IPS-NIHi7 (cell line): ENCODE data around the gene C2CD3.

Source experiments
- DNase-seq: peaks from one replicate; pipeline ENCODE4 v3.0.0; 2012; ENCODE audit warnings: mixed read lengths; ENCODE audit errors: extremely low spot score

C2CD3 gene

DNA sequence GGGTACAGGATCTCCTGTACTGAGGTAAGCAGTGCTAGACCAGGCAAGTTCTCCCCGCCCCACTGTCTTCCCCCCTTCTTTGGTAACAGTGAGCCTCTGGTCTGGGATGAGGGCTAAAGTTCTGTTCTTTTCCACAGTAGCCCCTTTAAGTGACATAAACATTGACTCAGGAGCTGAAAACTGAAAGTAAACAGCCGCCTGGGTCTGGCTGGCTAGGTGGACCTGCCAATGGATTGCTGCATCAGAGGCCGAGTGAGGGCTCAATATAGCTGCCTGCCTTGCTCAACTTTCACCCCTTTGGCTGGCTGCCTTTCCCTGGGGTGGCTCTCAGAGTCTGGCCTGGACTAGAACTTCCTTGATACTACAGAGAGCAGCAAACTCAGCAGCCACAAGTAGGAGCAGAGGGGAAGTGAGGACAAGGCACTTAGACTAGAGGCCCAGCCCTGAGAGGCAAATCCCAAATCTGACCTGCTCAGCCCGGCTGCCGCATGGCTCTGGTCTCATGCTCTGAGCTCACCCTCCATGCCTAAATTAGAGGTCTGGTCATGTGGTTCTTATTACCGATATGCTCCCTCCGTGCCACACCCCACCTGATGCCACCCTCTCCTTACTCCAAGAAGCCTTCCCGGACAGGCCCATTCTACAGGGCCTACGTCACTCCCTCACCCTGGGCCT is 152.3 kb downstream of the C2CD3 start:
- DNase-seq = no peak

DNA sequence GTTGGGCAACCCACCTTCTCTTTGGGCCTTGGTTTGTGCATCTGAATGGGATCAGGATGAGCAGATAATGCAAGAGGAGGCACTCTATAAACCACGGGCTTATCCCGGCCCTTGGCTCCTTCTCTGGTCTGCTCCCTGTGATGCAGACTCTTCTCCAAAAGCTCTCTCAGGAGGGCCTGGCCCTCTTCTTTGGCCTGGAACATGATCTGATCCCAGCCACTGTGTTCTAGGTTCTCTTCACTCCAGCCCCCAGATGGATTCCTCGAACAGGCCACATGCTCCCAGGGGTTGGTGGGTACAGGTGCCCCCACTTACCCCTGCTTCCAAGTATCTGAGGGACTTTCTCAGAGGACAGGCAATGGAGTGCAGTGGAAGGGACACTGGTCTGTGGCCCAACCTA is 153.2 kb downstream of the C2CD3 start:
- DNase-seq = no peak

DNA sequence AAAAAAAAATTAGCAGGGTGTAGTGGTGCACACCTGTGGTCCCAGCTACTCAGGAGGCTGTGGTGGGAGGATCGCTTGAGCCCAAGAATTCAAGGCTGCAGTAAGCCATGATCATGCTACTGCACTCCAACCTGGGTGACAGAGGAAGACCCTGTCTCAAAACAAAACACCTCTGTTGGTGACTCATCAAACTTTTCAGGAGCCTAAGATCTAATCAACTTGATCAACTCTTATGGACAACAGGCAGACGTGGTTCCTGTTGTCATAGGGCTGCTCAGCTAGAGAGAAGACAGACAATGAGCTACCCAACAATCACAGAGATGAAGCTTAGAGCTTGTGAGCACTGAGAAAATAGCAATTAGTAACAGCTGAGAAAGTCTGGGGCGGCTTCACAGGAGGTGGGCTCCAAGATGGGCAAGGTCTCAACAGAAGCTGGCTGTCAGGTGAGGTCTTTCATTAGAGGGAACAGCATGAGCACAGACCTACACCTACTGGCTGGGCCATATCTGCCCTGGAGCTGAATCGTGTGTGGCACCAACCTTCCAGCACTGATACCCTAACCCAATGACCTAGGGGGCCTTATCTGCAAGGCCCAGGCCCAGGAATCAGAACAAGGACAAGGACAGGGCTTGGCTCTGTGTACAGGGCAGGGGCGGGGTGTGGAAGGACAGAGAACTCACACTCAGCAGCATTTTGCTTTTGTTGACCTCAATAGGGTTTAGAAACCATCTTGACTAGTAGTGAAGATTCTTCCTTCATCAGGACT is 154.7 kb downstream of the C2CD3 start:
- no peak for DNase-seq

DNA sequence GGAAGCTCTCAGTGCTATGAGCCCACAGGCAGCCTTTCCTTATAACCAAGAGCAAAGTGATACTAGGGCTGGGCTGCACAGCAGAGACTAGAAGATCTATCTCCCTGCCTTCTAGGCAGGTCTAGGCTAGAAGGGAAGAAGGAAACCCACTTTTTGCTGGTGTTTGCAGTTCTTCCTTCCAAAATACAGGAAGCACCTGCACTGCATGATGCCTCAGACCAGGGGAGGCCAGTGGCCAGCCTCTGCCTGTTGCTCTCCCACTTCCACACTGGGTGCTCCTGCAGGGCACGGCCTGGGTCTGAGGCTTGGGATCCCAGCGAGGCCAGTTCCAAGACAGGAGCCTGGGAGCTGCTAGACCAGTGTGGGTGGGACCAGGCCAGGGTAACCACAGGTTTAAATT is 155.9 kb downstream of the C2CD3 start:
- no peak for DNase-seq

DNA sequence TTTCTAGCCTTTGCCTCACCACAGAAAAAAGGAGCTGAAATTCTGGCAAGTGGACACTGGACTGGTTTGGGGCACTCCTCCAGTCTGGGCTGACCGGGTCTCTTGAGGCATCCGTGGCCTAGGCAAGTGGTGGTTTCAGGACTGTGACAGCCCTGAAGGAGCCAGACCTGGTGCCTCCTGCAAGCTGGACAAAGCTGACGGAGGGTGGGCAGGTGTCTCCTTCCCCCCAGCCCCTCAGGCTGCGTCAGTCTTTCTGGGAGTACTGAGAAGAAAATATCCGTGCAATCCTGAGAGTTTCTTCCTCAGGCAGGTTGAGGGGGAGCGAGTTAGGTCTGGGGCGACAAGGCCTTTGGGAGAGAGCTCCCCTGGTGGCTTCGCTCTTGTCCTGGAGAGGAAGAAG is 157.7 kb downstream of the C2CD3 start:
- DNase-seq = no peak

DNA sequence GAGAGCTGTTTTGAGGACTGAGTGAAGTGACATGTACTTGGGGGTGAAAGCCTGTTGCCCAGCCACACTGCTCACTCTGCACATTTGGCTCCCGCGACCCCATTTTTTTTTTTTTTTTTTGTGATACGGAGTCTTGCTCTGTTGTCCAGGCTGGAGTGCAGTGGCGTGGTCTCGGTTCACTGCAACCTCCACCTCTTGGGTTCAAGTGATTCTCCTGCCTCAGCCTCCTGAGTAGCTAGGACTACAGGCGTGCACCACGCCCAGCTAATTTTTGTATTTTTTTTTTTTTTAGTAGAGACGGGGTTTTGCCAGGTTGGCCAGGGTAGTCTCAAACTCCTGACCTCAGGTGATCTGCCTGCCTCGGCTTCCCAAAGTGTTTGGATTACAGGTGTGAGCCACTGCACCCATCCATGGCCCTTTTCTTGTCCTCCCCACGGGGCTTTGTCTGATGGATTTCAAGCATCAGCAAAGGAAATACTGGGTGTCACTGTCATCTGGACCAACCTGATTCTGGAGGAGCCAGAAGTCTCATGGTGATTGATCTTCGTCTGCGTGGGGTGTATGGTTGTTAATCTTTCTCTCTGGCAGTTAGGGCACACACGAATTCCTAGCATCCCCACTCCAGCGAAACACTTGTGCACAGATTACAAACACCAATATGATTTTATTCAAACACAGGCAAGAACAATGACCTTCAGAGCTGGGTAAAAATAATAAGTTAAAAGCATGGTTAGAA is 158.6 kb downstream of the C2CD3 start:
- no peak for DNase-seq

DNA sequence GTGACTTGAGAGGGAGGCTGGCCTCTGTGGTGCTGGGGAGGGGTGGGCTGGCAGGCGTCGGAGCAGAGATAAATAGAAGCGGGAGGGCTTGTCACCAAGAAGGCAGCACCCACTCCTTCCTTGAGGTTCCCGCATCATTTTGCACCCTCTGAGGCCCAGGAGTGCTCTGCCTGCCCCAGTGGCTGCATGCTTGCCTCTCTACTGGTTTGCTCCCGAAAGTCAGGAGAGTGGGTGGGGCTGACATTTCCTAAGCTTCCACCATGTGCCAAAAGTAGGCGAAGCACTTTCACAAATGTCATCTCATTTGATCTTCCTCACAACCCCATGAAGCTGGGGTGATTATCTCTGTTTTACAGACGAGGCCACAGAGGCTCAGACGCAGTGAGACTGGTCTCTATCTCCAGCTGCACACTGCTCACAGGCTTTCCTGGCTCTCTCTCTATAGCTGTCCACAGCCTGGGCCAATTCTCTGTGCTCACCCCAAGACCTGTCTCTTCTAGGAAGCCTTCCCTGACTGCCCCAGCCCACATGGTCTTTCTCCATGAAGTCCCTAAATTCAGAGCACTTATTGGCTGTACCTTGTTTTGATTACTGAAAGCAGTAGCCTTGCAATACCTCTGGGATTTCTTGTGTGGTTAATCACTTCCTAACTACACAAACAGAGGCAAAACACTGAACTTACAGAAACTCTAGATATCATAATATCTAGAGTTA is 159.3 kb downstream of the C2CD3 start:
- DNase-seq = no peak

DNA sequence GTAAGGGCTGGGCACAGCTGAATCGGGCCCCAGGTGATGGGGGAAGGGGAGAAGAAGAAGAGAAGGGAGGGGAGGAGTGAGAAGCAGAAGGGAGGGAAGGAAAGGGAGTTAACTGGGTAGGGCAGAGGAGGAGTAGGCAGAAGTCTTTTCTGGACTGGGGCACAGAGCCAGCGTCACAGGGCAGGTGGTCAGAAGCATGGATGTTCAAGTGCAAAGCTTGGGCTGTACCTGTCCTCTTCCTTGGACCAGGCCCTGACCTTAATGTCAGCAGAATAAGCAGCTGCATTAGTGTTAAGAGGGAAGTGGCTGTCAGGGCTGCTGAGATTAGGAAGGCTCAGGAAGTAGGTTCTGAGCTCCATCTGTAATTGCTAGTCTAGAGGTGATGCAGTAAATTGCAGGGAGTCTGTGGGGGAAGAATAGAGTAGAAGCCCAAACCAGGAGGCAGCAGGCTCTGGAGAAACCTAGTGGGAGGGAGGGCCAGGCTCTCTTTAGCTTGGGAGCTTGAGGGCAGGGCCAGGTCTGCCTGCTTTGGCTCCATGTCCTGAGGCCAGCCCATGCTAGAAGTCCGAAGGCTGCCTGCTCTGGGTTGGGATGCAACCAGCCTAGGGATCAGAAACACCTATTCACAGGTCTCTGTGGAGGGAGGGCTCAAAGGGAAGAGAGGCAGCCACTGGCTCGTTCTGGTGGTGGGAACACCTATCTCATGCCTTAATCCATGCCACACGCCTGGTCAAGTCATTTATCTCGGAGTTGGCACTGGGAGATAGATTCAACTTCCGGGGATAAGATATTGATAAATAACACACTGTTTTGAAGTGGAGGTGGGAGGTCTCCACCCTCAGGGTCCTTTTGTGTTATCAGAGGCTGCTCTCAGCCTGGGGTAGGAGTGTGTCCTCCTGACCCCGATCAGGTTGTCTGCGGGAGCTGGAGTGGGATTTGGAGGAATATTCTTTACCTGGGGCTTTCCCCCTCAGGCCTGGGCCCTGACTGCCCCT is 160.2 kb downstream of the C2CD3 start:
- DNase-seq = no peak

DNA sequence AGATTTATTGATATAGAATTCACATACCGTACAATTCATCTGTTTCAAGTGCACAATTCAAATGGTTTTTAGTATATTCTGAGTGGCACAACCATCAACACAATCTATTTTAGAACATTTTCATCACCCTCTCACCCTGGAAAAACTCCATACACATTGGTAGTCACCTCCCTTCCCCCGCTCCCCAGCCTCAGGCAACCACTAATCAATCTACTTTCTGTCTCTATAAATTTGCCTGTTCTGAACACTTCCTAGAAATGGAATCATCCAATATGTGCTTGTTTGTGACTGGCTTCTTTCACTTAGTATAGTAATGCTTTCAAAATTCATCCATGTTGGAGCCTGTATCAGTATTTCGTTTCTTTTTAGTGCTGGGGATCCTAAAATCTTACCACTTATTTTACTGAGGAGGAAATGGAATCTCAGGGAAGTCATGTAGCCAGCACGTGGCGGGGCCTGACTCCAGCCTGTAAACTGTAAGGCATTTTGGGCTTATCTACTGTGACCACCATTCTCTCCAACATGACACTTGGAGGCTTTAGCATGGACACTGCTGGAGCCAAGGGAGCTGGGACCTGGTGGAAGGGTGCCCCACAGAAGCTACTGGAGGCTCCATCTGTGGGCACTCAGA is 161.0 kb downstream of the C2CD3 start:
- no peak for DNase-seq

DNA sequence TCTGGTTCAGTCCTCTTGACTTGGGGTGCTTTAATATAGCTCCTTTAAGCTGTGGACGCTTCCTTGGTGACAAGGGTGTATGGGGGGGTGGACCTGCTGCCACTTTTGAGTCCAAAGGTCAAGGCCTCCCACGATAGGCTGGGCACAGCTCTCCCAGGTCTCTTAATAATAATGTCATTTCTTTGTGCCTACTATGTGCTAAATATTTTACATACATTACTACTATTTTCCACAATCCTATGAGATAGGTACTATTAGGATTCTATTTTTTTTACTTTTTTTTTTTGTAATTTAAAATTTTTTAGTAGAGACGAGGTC is 161.6 kb downstream of the C2CD3 start:
- DNase-seq = no peak

DNA sequence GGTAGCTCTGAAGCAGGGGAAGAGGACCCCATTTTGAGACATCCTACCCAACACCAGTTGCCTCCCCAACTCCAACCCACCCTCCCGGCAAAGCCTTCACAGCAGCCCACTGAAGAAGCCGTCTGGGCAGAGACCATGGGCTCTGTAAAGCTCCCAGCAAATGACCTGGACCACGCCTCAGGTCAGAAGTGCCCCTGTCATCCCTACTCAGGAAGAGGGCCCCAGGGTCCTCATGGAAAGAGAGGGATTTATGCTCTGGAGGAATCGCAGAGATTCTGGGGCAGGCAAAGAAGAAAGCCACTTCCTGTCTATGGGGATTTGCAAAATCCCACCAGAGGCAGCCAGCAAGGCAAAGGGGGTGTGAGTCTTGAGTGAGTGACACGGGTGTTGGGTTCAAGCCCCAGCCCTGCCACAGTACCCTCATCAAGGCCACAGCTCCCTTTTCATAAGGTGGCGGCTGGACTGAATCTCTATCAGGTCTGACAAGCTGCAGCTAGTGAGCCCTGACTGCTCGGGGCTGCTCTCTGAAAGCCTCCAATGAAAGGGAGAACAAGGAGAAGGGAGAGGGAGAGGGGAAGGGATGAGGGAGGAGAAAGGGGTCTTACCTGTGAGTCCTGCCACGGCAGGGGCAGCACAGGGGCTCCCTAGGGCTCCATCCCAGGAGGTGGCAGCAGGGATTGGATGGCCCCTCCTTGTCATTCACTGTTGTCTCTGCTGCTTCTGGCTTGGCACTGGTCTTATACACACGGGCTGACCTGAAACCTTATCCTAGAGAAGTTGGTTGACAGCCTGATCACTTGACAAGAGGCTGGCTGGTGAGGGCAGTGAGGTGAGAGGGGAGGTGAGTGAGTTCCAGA is 162.2 kb downstream of the C2CD3 start, which contains the start of gene UCP3:
TSS of gene UCP3 (minus strand) at position 713 of the 857 bp plus-strand sequence. CDS start 2,043 bp downstream, outside the sequence.
- DNase-seq = no peak

DNA sequence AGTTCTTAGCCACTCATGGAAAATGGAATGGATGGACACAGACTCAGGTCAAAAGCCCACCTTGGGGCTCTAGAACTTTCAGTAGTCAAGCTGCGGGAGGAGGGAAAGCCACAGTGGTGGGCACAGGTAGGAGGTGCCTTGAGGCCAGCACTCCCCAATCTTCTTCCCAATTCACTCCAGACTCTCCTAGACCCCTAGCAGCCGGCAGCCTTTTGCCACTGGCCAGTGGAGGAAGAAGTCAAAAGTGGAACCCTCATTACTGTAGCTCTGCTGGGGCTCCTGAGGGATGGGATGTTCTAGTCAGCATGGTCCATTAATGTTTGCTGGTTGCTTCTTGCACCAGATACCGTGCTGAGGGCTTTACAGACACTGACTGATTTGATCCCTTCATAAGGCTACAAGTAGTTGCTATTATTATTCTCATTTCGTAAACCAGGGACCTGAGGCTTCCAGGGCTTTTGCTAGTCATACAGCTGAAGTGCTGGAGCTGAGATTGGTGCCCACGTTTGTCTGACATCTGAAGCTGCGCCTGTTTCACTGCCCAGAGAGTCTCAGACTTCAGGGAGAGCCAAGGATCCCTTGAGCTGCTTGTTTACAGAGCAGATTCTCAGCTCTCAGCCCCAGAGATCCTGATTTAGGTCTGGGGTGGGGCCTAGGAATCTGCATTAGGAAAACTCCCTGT is 163.0 kb downstream of the C2CD3 start:
- DNase-seq = no peak

DNA sequence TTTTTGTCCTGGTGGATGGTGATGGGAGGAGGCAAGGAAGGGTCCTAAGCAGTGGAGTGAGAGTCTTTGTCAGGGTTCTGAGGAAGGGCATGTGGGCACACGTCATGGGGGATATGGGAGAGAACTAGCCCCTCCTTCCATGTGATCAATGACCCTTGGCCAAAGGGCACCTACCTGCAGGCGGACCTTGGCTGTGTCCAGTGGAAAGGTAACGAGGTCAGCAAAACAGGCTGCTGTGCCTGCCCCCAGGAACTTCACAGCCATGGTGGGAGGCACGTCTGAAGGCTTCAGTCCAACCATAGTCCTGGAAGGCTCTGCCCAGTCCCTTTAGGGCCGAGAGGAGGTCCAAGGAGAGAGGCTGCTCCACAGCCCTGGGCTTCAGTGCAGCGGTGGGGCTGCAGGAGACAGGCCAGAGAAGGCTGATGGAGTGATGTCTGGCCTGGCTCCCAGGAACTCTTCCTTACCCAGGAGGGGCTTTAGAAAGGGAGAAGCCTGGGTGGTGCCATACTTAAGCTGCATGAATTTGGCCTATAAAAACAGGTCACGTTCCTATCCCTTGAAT is 164.0 kb downstream of the C2CD3 start:
- no peak for DNase-seq

DNA sequence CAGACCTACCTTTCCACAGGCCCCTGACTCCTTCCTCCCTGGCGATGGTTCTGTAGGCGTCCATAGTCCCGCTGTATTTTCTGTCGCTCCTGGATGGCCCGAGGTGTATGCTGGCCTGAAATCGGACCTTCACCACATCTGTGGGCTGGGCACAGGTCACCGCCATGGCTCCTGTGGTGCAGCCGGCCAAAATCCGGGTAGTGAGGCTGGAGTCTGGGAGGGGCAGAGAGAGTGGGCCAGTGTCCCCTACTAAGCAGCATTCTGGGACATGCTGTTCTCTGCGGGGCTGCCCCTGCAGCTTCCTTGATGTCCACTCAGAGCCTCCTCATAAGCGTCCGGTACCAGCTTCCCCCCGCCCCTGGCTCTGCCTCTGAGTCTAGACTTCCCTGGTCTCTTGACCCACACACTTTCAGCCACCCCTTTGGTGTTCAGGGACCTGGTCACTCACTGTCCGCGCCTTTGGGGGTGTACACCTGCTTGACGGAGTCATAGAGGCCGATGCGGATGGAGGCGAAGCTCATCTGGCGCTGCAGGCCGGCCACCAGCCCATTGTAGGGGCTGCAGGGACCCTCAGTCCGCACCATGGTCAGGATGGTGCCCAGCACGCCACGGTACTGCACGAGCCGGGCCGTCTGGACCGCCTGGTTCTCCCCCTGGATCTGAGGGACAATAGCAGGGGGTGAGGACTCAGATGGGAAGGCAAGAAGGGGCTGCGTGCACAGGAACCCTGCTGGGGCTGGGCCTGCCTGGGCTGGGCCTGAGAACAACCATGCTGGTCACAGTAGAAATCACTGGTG is 164.9 kb downstream of the C2CD3 start:
- no peak for DNase-seq

DNA sequence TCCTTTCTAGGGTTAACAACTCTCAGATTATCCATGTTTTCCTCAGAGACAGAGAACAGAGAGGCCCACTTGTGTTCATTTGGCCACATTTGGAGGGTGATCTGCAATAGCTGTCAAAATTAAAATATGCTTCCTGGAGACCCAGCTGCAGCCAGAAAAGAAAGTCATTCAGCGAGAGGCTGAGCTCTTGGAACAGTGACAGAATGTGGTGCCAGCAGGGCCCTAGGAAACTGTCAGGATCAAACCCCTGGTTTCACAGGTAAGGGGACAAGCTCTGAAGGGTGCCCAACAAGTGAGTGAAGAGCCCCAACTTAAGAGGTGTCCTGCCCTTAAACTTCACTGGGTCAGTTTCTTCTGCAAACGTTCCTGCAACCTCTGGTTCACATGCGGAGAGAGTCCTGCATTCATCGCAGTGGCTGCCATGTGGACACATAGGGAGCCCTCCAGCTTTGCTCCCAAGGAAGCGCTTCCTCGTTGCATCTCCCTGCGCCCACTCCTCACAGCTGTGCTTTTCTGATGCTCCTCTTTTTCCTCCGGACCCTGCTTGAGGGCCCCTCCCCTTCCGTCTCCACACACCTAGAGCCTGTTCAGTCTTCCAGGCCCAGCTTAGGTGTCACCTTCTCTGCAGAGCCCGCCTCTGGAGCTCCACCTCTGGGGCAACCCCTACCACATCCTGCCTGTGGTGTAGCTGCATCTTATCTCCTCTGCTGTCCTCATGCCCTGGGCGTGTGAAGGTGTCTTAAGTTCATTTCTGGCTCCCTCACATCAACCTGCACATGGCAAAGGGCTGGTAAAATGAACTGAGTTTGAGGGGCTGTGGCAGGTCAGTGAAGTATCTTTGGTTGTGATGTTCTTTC is 165.8 kb downstream of the C2CD3 start:
- no peak for DNase-seq

DNA sequence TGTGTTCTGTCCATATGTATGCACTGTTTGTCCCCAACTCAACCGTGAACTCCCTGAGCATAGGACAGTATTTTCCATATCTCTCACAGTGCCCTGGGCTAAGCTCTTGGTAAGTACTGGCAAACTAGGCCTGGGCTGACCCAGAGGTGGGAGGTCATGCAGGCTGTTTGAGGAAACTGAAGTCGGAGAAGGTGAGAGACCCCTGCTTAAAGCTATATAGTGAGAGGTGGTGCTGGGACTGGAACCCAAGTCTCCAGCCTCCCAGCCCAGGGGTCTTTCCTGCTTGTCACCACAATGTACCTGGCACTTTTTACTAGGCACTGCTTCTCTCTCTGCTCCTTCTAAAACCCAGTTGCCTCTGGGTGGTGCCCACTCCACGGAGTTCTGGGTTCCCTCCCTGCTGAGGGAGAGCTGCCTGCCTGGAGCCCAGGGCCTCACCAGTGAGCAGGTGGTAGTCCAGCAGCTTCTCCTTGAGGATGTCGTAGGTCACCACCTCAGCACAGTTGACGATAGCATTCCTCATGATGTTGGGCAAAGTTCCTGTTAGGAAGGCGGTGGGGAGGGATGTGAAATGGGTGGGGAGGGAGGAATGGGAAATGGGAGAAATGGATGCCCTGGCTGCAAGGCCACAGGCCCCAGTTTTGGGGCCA is 166.6 kb downstream of the C2CD3 start:
- no peak for DNase-seq
